SU-DHL-6 (cell line): ENCODE results near the gene AQP9.

Experiments used
- H2AFZ ChIP-seq: fragments of 200-600 bp; sonication (generic); 2 replicates; pipeline ENCODE4 v1.6.1; 2014; ENCODE audit warnings: low read depth, mild to moderate bottlenecking, moderate library complexity, mixed read lengths, antibody characterized with exemption, low read length; ENCODE audit not compliant: severe bottlenecking
- H3F3A ChIP-seq: fragments of 200-600 bp; shearing (Covaris generic); 2 replicates; pipeline ENCODE4 v1.6.0; 2016; ENCODE audit warnings: antibody characterized with exemption, mild to moderate bottlenecking; ENCODE audit not compliant: insufficient read depth
- H3K27ac ChIP-seq: fragments of 200-600 bp; sonication (generic); 2 replicates; pipeline ENCODE4 v1.5.1; 2016; ENCODE audit warnings: low read depth, mild to moderate bottlenecking, low read length, moderate library complexity, mixed read lengths
- H3K27me3 ChIP-seq: fragments of 200-600 bp; sonication (generic), shearing (Covaris generic); 2 replicates; pipeline ENCODE4 v1.6.0; 2014; ENCODE audit warnings: mild to moderate bottlenecking, low read length
- H3K36me3 ChIP-seq: fragments of 200-600 bp; sonication (generic); 2 replicates; pipeline ENCODE4 v1.6.1; 2014; ENCODE audit warnings: mild to moderate bottlenecking, low read length, mixed read lengths
- H3K4me2 ChIP-seq: fragments of 300-600, 200-600 bp; shearing (Covaris generic), sonication (generic); 2 replicates; pipeline ENCODE4 v1.6.0; 2014; ENCODE audit warnings: low read length, low read depth, mild to moderate bottlenecking; ENCODE audit not compliant: poor library complexity, severe bottlenecking
- H3K4me3 ChIP-seq: fragments of 200-600 bp; sonication (generic); 2 replicates; pipeline ENCODE4 v1.5.1; 2014; ENCODE audit warnings: antibody characterized with exemption, low read length, mild to moderate bottlenecking, mixed read lengths; ENCODE audit not compliant: insufficient read depth, poor library complexity, severe bottlenecking
- H3K79me2 ChIP-seq: fragments of 200-600 bp; sonication (generic); 2 replicates; pipeline ENCODE4 v1.6.1; 2014; ENCODE audit warnings: mild to moderate bottlenecking, low read length, moderate library complexity; ENCODE audit not compliant: insufficient read depth
- H3K9ac ChIP-seq: fragments of 200-600 bp; sonication (generic); 2 replicates; pipeline ENCODE4 v1.7.0; 2014; ENCODE audit warnings: mild to moderate bottlenecking, low read length
- H3K9me2 ChIP-seq: fragments of 200-600 bp; sonication (generic); replicated peaks from 2 replicates; pipeline ENCODE4 v1.6.1; 2014; ENCODE audit warnings: low read length; ENCODE audit not compliant: insufficient read depth
- H3K9me3 ChIP-seq: fragments of 200-600 bp; sonication (generic); 2 replicates; pipeline ENCODE4 v1.6.1; 2014; ENCODE audit warnings: low read length, mixed read lengths; ENCODE audit not compliant: insufficient read depth
- H4K20me1 ChIP-seq: fragments of 200-600 bp; sonication (generic); 2 replicates; pipeline ENCODE4 v1.6.1; 2014; ENCODE audit warnings: low read depth, mild to moderate bottlenecking, antibody characterized with exemption, low read length, moderate library complexity, mixed read lengths
- CTCF ChIP-seq: fragments of 200-600 bp; sonication (generic); IDR thresholded peaks from one replicate; pipeline ENCODE4 v1.5.1; 2017; ENCODE audit warnings: antibody characterized with exemption, mild to moderate bottlenecking, low read length, moderate library complexity; ENCODE audit not compliant: insufficient read depth, poor library complexity, severe bottlenecking
- EZH2phosphoT487 ChIP-seq: fragments of 200-600 bp; sonication (generic), shearing (Covaris generic); conservative IDR thresholded peaks from 2 replicates; pipeline ENCODE4 v1.6.1; 2018; ENCODE audit warnings: mild to moderate bottlenecking, antibody characterized with exemption, low read length, moderate library complexity, mixed read lengths

The AQP9 gene

GRCh38 chr15:58134886-58135285, 3.3 kb upstream of the AQP9 start:
- Histone ChIP-seq H3K4me2 (no peak overlapping the region), H3K27me3 (no peaks in the 10 kb centered on the region), H3K36me3 (no peaks in the 10 kb centered on the region), H3K9me3 (no peaks in the 10 kb centered on the region), H3F3A (no peaks in the 10 kb centered on the region), H3K9ac (no peak overlapping the region), H3K4me3 (no peak overlapping the region), H3K9me2 (no peaks in the 10 kb centered on the region), H2AFZ (no peak overlapping the region), H4K20me1 (no peaks in the 10 kb centered on the region), H3K27ac (no peak overlapping the region), H3K79me2 (no peaks in the 10 kb centered on the region)
- TF ChIP-seq CTCF (no peak), EZH2phosphoT487 (no peak)

- Histone ChIP-seq H3K9me3 (no peaks in the 10 kb centered on the region), H3K4me2 (no peak overlapping the region), H3F3A (no peaks in the 10 kb centered on the region), H3K27ac (no peak overlapping the region), H4K20me1 (no peaks in the 10 kb centered on the region), H3K27me3 (no peaks in the 10 kb centered on the region), H3K9ac (no peak overlapping the region), H3K4me3 (no peak overlapping the region), H3K36me3 (no peaks in the 10 kb centered on the region), H2AFZ (no peak overlapping the region), H3K9me2 (no peaks in the 10 kb centered on the region), H3K79me2 (no peaks in the 10 kb centered on the region)
- no peak for TF ChIP-seq EZH2phosphoT487
- TF ChIP-seq CTCF: no peak
Observed at GRCh38 chr15:58135511-58136174, 2.5 kb upstream of the AQP9 start.

GRCh38 chr15:58136731-58137130, 1.4 kb upstream of the AQP9 start:
- Histone ChIP-seq H3K27ac (no peak overlapping the region), H3K9me2 (no peaks in the 10 kb centered on the region), H3F3A (no peaks in the 10 kb centered on the region), H3K4me2 (no peak overlapping the region), H3K9ac (no peak overlapping the region), H3K4me3 (no peak overlapping the region), H3K27me3 (no peaks in the 10 kb centered on the region), H4K20me1 (no peaks in the 10 kb centered on the region), H3K36me3 (no peaks in the 10 kb centered on the region), H2AFZ (no peak overlapping the region), H3K79me2 (no peaks in the 10 kb centered on the region), H3K9me3 (no peaks in the 10 kb centered on the region)
- TF ChIP-seq CTCF (no peak), EZH2phosphoT487 (no peak)
